H9 (cell line): ENCODE measurements around the gene FOXF1. TPM values are rescaled to one million over a fixed set of nuclear protein-coding genes. Genes with fewer than 3 reads are reported as not detected.

Experiments
- DNase-seq: peaks from one replicate; pipeline ENCODE4 v3.0.0-alpha.2; 2017
- H2AFZ ChIP-seq: one replicate; pipeline ENCODE4 v1.6.1; 2013; ENCODE audit warnings: mild to moderate bottlenecking, low read length, control low read depth, moderate library complexity
- H2AK5ac ChIP-seq: 2 replicates; pipeline ENCODE4 v1.6.1; 2013; ENCODE audit warnings: low read length, control low read depth, mixed read lengths; ENCODE audit not compliant: insufficient read length
- H2BK120ac ChIP-seq: one replicate; pipeline ENCODE4 v1.6.1; 2013; ENCODE audit warnings: low read depth, mild to moderate bottlenecking, low read length, control low read depth, inconsistent platforms; ENCODE audit not compliant: poor library complexity, severe bottlenecking
- H2BK12ac ChIP-seq: 2 replicates; pipeline ENCODE4 v1.6.1; 2013; ENCODE audit warnings: low read length, control low read depth, mixed read lengths, low read depth; ENCODE audit not compliant: insufficient read length
- H2BK15ac ChIP-seq: 2 replicates; pipeline ENCODE4 v1.6.1; 2013; ENCODE audit warnings: low read depth, low read length, control low read depth
- H2BK20ac ChIP-seq: one replicate; pipeline ENCODE4 v1.6.1; 2013; ENCODE audit warnings: low read depth, mild to moderate bottlenecking, low read length, control low read depth, inconsistent platforms; ENCODE audit not compliant: poor library complexity, severe bottlenecking
- H2BK5ac ChIP-seq: 2 replicates; pipeline ENCODE4 v1.6.1; 2013; ENCODE audit warnings: low read length, control low read depth, mixed read lengths; ENCODE audit not compliant: insufficient read length
- H3K14ac ChIP-seq: 2 replicates; pipeline ENCODE4 v1.6.1; 2013; ENCODE audit warnings: low read length, control low read depth; ENCODE audit not compliant: insufficient read depth
- H3K18ac ChIP-seq: 2 replicates; pipeline ENCODE4 v1.6.1; 2013; ENCODE audit warnings: low read depth, mild to moderate bottlenecking, mixed read lengths, low read length, control low read depth; ENCODE audit not compliant: insufficient read length
- H3K23ac ChIP-seq: 2 replicates; pipeline ENCODE4 v1.6.1; 2013; ENCODE audit warnings: low read length, control low read depth, mixed read lengths, low read depth; ENCODE audit not compliant: insufficient read length
- H3K23me2 ChIP-seq: 2 replicates; pipeline ENCODE4 v1.6.1; 2013; ENCODE audit warnings: low read depth, mild to moderate bottlenecking, mixed read lengths, low read length, control low read depth; ENCODE audit not compliant: insufficient read length, poor library complexity, severe bottlenecking
- H3K27ac ChIP-seq: 2 replicates; pipeline ENCODE4 v1.5.1; 2013; ENCODE audit warnings: low read length, control low read depth, mixed read lengths, low read depth; ENCODE audit not compliant: insufficient read length
- H3K27me3 ChIP-seq: 2 replicates; pipeline ENCODE4 v1.6.1; 2013; ENCODE audit warnings: low read length, control low read depth, inconsistent platforms; ENCODE audit not compliant: insufficient read depth
- H3K4ac ChIP-seq: 2 replicates; pipeline ENCODE4 v1.6.1; 2013; ENCODE audit warnings: low read depth, mild to moderate bottlenecking, control low read depth, inconsistent platforms, low read length, moderate library complexity
- H3K4me1 ChIP-seq: 2 replicates; pipeline ENCODE4 v1.6.1; 2013; ENCODE audit warnings: low read length, control low read depth, inconsistent platforms; ENCODE audit not compliant: insufficient read depth
- H3K4me2 ChIP-seq: 2 replicates; pipeline ENCODE4 v1.6.1; 2013; ENCODE audit warnings: low read length, control low read depth, mixed read lengths; ENCODE audit not compliant: insufficient read length, insufficient read depth
- H3K56ac ChIP-seq: 2 replicates; pipeline ENCODE4 v1.6.1; 2013; ENCODE audit warnings: low read depth, mild to moderate bottlenecking, mixed read lengths, low read length, control low read depth; ENCODE audit not compliant: insufficient read length
- H3K79me1 ChIP-seq: 2 replicates; pipeline ENCODE4 v1.6.1; 2013; ENCODE audit warnings: low read depth, mild to moderate bottlenecking, moderate library complexity, low read length, control low read depth, inconsistent platforms; ENCODE audit not compliant: insufficient read depth, poor library complexity, severe bottlenecking
- H3K79me2 ChIP-seq: 2 replicates; pipeline ENCODE4 v1.6.1; 2013; ENCODE audit warnings: low read length, control low read depth, inconsistent platforms; ENCODE audit not compliant: insufficient read depth
- H3K9ac ChIP-seq: 2 replicates; pipeline ENCODE4 v1.6.1; 2013; ENCODE audit warnings: low read length, control low read depth, mixed read lengths; ENCODE audit not compliant: insufficient read length; ENCODE audit errors: extremely low read depth
- H3K9me3 ChIP-seq: one replicate; pipeline ENCODE4 v1.6.1; 2013; ENCODE audit warnings: low read depth, low read length, inconsistent platforms; ENCODE audit not compliant: control insufficient read depth
- H3T11ph ChIP-seq: one replicate; pipeline ENCODE4 v1.6.1; 2013; ENCODE audit warnings: mild to moderate bottlenecking, low read length, control low read depth, inconsistent platforms
- H4K20me1 ChIP-seq: one replicate; pipeline ENCODE4 v1.6.1; 2013; ENCODE audit not compliant: control insufficient read depth, insufficient read length, insufficient read depth
- H4K5ac ChIP-seq: 2 replicates; pipeline ENCODE4 v1.6.1; 2013; ENCODE audit warnings: low read depth, mild to moderate bottlenecking, mixed read lengths, low read length, control low read depth; ENCODE audit not compliant: insufficient read length
- H4K8ac ChIP-seq: replicated peaks from 2 replicates; pipeline ENCODE4 v1.6.1; 2013; ENCODE audit warnings: low read length, control low read depth, mixed read lengths, low read depth; ENCODE audit not compliant: insufficient read length
- H4K91ac ChIP-seq: 2 replicates; pipeline ENCODE4 v1.6.1; 2013; ENCODE audit warnings: low read depth, mild to moderate bottlenecking, moderate library complexity, mixed read lengths, low read length, control low read depth; ENCODE audit not compliant: insufficient read length
- H3K27ac Mint-ChIP-seq, 3 experiments: 2 replicates in 2 of 3; 3 replicates in 1 of 3; pipeline ENCODE4 v1.8.0; 2020 to 2021; ENCODE audit warnings: mixed read lengths in 3 of 3, mild to moderate bottlenecking in 1 of 3, moderate library complexity in 1 of 3
- H3K27me3 Mint-ChIP-seq: 2 replicates; pipeline ENCODE4 v1.8.0; 2021; ENCODE audit warnings: low read depth, mild to moderate bottlenecking, moderate library complexity, mixed read lengths
- H3K36me3 Mint-ChIP-seq, 3 experiments: 2 replicates in 2 of 3; 3 replicates in 1 of 3; pipeline ENCODE4 v1.8.0; 2020 to 2021; ENCODE audit warnings: low read depth in 3 of 3, mixed read lengths in 3 of 3; ENCODE audit not compliant: insufficient read depth in 1 of 3
- H3K4me1 Mint-ChIP-seq, 2 experiments: 2 replicates each; pipeline ENCODE4 v1.8.0; 2020; ENCODE audit warnings: mixed read lengths in 2 of 2
- H3K4me3 Mint-ChIP-seq, 2 experiments: 2 replicates in 1 of 2; 3 replicates in 1 of 2; pipeline ENCODE4 v1.8.0; 2020 to 2021; ENCODE audit warnings: mild to moderate bottlenecking in 2 of 2, mixed read lengths in 2 of 2, moderate library complexity in 1 of 2
- H3K9me3 Mint-ChIP-seq, 2 experiments: 2 replicates in 1 of 2; 3 replicates in 1 of 2; pipeline ENCODE4 v1.8.0; 2020; ENCODE audit warnings: mild to moderate bottlenecking in 2 of 2, mixed read lengths in 2 of 2, moderate library complexity in 1 of 2
- WGBS: extraction: QIAGEN DNeasy Blood & Tissue Kit; methylation state at CpG from one replicate; pipeline ENCODE4 v1.1.7; 2013; ENCODE audit warnings: missing lambda C conversion rate, low lambda C conversion rate, mixed read lengths; ENCODE audit not compliant: insufficient read length; ENCODE audit errors: extremely low coverage; 5-methylcytosine and 5-hydroxymethylcytosine counted together
- total RNA-seq: library from RNA; stranded (reverse); gene quantifications from 2 replicates; pipeline ENCODE4 v1.2.1, GENCODE V29; 2021
- TF ChIP-seq, protein P1 (sequence below): fragments of 200-600 bp; sonication (generic); conservative IDR thresholded peaks from 3 replicates; pipeline ENCODE4 v1.8.0; 2021; ENCODE audit warnings: antibody characterized with exemption, mild to moderate bottlenecking

Gene FOXF1
- total RNA-seq, 1 experiment from 2014 or later = not detected

DNA sequence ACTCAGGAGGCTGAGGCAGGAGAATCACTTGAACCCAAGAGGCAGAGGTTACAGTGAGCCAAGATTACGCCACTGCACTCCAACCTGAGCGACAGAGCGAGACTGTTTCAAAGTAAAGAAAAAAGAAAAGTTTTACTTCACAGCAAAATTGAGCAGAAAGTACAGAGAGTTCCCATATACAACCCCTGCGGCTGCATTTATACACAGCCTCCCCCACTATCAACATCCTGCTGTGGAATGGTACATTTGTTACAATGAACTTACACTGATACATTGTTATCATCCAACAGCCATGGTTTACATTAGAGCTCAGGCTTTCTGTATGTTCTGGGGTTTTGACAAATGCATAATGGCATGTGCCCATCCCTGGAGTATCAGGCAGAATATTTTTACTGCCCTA lies 47.3 kb downstream of the FOXF1 start:
- Histone ChIP-seq H4K8ac (no peak overlapping the region), H3K9me3 (no peaks in the 10 kb centered on the region), H2BK120ac (no peak overlapping the region), H3K23ac (no peak overlapping the region), H3K18ac (no peak overlapping the region), H3K56ac (no peak overlapping the region), H3T11ph (no peak overlapping the region), H4K91ac (no peak overlapping the region), H2BK12ac (no peak overlapping the region), H3K27ac (no peak overlapping the region), H2AK5ac (no peak overlapping the region), H3K14ac (no peak overlapping the region), H2BK20ac (no peak overlapping the region), H3K23me2 (peaks cover 6% of the 10 kb centered on the region), H3K4me2 (no peak overlapping the region), H3K27me3 (no peaks in the 10 kb centered on the region), H3K4me1 (no peaks in the 10 kb centered on the region), H2BK15ac (no peak overlapping the region), H4K20me1 (no peaks in the 10 kb centered on the region), H4K5ac (no peak overlapping the region), H2BK5ac (no peak overlapping the region), H3K4ac (no peak overlapping the region), H2AFZ (no peak overlapping the region), H3K79me1 (no peaks in the 10 kb centered on the region), H3K9ac (no peak overlapping the region), H3K79me2 (no peaks in the 10 kb centered on the region)
- WGBS = no CpG with 5 or more reads among the region's 4 CpGs
- H3K9me3 Mint-ChIP-seq = no peaks in the 10 kb centered on the region; a peak in 1 of 5 replicates
- DNase-seq = no peak
- no peaks in the 10 kb centered on the region for H3K36me3 Mint-ChIP-seq
- no peak overlapping the region for H3K27ac Mint-ChIP-seq
- H3K4me3 Mint-ChIP-seq = no peak overlapping the region
- peaks cover 7% of the 10 kb centered on the region for H3K27me3 Mint-ChIP-seq
- H3K4me1 Mint-ChIP-seq = peaks cover 0 to 11% of the 10 kb centered on the region in 2 experiments; a peak in 2 of 4 replicates
- TF ChIP-seq, protein P1, sequence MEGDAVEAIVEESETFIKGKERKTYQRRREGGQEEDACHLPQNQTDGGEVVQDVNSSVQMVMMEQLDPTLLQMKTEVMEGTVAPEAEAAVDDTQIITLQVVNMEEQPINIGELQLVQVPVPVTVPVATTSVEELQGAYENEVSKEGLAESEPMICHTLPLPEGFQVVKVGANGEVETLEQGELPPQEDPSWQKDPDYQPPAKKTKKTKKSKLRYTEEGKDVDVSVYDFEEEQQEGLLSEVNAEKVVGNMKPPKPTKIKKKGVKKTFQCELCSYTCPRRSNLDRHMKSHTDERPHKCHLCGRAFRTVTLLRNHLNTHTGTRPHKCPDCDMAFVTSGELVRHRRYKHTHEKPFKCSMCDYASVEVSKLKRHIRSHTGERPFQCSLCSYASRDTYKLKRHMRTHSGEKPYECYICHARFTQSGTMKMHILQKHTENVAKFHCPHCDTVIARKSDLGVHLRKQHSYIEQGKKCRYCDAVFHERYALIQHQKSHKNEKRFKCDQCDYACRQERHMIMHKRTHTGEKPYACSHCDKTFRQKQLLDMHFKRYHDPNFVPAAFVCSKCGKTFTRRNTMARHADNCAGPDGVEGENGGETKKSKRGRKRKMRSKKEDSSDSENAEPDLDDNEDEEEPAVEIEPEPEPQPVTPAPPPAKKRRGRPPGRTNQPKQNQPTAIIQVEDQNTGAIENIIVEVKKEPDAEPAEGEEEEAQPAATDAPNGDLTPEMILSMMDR = no peak
